Keratinocyte (primary cell): ENCODE data around the gene TSHZ1. TPM values are rescaled to one million over a fixed set of nuclear protein-coding genes. Genes with fewer than 3 reads are reported as not detected.

ENCODE experiments used
- DNase-seq: peaks from one replicate; pipeline ENCODE4 v3.0.0-alpha.2; 2011; ENCODE audit warnings: low read depth, missing footprints, low spot score
- FAIRE-seq: peaks from 2 replicates; lab custom pipeline; 2011; peaks lifted over from hg19 to GRCh38; lab: Jason Lieb, UNC
- H2AFZ ChIP-seq: 2 replicates; pipeline ENCODE4 v1.6.0; 2012; ENCODE audit warnings: low read length, control low read depth, inconsistent platforms; ENCODE audit not compliant: control insufficient read depth
- H3K27ac ChIP-seq: 2 replicates; pipeline ENCODE4 v1.5.1; 2011; ENCODE audit warnings: low read length; ENCODE audit not compliant: control insufficient read depth, insufficient read depth
- H3K27me3 ChIP-seq: 3 replicates; pipeline ENCODE4 v1.6.0; 2011; ENCODE audit warnings: low read length; ENCODE audit not compliant: control insufficient read depth, insufficient read depth; ENCODE audit errors: extremely low read depth
- H3K36me3 ChIP-seq, 2 experiments: 2 replicates in 1 of 2; 3 replicates in 1 of 2; pipeline ENCODE4 v1.5.1; 2011; ENCODE audit warnings: low read length in 2 of 2, mild to moderate bottlenecking in 1 of 2; ENCODE audit not compliant: control insufficient read depth in 2 of 2, insufficient read depth in 2 of 2; ENCODE audit errors: extremely low read depth in 1 of 2
- H3K4me1 ChIP-seq: 3 replicates; pipeline ENCODE4 v1.5.1; 2011; ENCODE audit warnings: low read length; ENCODE audit not compliant: control insufficient read depth, insufficient read depth; ENCODE audit errors: extremely low read depth
- H3K4me2 ChIP-seq: 3 replicates; pipeline ENCODE4 v1.6.0; 2011; ENCODE audit warnings: low read depth, low read length; ENCODE audit not compliant: control insufficient read depth, insufficient read depth; ENCODE audit errors: extremely low read depth
- H3K4me3 ChIP-seq, 3 experiments: fragments of 200-600 bp in 1 of 3; sonication (generic) in 1 of 3; 2 replicates in 2 of 3; 3 replicates in 1 of 3; pipeline ENCODE4 v1.5.1; 2011 to 2016; ENCODE audit warnings: low read length in 3 of 3, mild to moderate bottlenecking in 3 of 3, control low read depth in 2 of 3, inconsistent platforms in 1 of 3, low read depth in 1 of 3, mixed read lengths in 1 of 3, mixed run types in 1 of 3, moderate library complexity in 1 of 3; ENCODE audit not compliant: control insufficient read depth in 2 of 3, insufficient read depth in 2 of 3; ENCODE audit errors: extremely low read depth in 1 of 3
- H3K79me2 ChIP-seq: 2 replicates; pipeline ENCODE4 v1.6.0; 2012; ENCODE audit warnings: low read length; ENCODE audit not compliant: control insufficient read depth, insufficient read depth
- H3K9ac ChIP-seq: 3 replicates; pipeline ENCODE4 v1.6.0; 2011; ENCODE audit warnings: low read length; ENCODE audit not compliant: control insufficient read depth, insufficient read depth; ENCODE audit errors: extremely low read depth
- H3K9me1 ChIP-seq: 3 replicates; pipeline ENCODE4 v1.6.0; 2011; ENCODE audit warnings: low read length; ENCODE audit not compliant: control insufficient read depth, insufficient read depth; ENCODE audit errors: extremely low read depth
- H3K9me3 ChIP-seq: 2 replicates; pipeline ENCODE4 v1.5.1; 2012; ENCODE audit warnings: low read depth, low read length; ENCODE audit not compliant: control insufficient read depth
- H4K20me1 ChIP-seq: 3 replicates; pipeline ENCODE4 v1.6.0; 2011; ENCODE audit warnings: low read length; ENCODE audit not compliant: control insufficient read depth, insufficient read depth; ENCODE audit errors: extremely low read depth
- EZH2 ChIP-seq: IDR thresholded peaks from one replicate; pipeline ENCODE4 v1.6.1; 2012; ENCODE audit warnings: inconsistent platforms, mild to moderate bottlenecking, low read length, moderate library complexity
- dilution Hi-C: fragments of 300-500 bp; cut with MboI; formaldehyde crosslinking; loops from one replicate; pipeline ENCODE4 v1.7.0; 2020; ENCODE audit warnings: low sequenced_read_pairs; ENCODE audit not compliant: extremely low pct_ligation_motif_present
- polyA plus RNA-seq, 5 experiments: library from polyadenylated mRNA; depleted of rRNA in 3 of 5; stranded (reverse) in 3 of 5; stranded (forward) in 1 of 5; unstranded in 1 of 5; fragments of >200 nt; gene quantifications; 1 replicate in 1 of 5; 2 replicates in 3 of 5; 3 replicates in 1 of 5; pipeline versions ENCODE4 v1.2.1 to v1.2.3, GENCODE V29; 2011 to 2012; ENCODE audit warnings: missing spikeins in 2 of 5, low read depth in 1 of 5, low replicate concordance in 1 of 5
- TF ChIP-seq, protein P1 (sequence below), 3 experiments: IDR thresholded peaks in 1 of 3; conservative IDR thresholded peaks in 1 of 3; optimal IDR thresholded peaks in 1 of 3; 2 replicates in 2 of 3; 3 replicates in 1 of 3; pipeline versions ENCODE3 to v1.5.1; 2011; ENCODE audit warnings: low read length in 3 of 3, mild to moderate bottlenecking in 3 of 3, moderate library complexity in 2 of 3, control low read depth in 1 of 3, inconsistent platforms in 1 of 3; ENCODE audit not compliant: insufficient read depth in 2 of 3; ENCODE audit errors: extremely low read depth in 1 of 3

TSHZ1 gene
- polyA plus RNA-seq, 1 donor (not counting 4 experiments of a cell fraction or from before 2014, with no cell fraction given), result 2.2 TPM

GRCh38 chr18:75289761-75290160 is 79.2 kb downstream of the TSHZ1 start:
- DNase-seq, result no peak

GRCh38 chr18:75290737-75291358 is 80.3 kb downstream of the TSHZ1 start:
- dilution Hi-C loops, result no loop called here

More at GRCh38 chr18:75289761-75290160, 79.2 kb downstream of the TSHZ1 start:
- H3K79me2 ChIP-seq, result no peaks in the 10 kb centered on the region
- H2AFZ ChIP-seq, result no peak overlapping the region
- dilution Hi-C loops, result no loop called here
- H3K27ac ChIP-seq, result no peak overlapping the region
- H4K20me1 ChIP-seq, result no peaks in the 10 kb centered on the region
- no peak overlapping the region for H3K4me3 ChIP-seq
- no peaks in the 10 kb centered on the region for H3K9me3 ChIP-seq
- H3K4me2 ChIP-seq, result no peak overlapping the region
- no peaks in the 10 kb centered on the region for H3K9me1 ChIP-seq
- no peak for TF ChIP-seq EZH2
- TF ChIP-seq, protein P1, sequence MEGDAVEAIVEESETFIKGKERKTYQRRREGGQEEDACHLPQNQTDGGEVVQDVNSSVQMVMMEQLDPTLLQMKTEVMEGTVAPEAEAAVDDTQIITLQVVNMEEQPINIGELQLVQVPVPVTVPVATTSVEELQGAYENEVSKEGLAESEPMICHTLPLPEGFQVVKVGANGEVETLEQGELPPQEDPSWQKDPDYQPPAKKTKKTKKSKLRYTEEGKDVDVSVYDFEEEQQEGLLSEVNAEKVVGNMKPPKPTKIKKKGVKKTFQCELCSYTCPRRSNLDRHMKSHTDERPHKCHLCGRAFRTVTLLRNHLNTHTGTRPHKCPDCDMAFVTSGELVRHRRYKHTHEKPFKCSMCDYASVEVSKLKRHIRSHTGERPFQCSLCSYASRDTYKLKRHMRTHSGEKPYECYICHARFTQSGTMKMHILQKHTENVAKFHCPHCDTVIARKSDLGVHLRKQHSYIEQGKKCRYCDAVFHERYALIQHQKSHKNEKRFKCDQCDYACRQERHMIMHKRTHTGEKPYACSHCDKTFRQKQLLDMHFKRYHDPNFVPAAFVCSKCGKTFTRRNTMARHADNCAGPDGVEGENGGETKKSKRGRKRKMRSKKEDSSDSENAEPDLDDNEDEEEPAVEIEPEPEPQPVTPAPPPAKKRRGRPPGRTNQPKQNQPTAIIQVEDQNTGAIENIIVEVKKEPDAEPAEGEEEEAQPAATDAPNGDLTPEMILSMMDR (optimal IDR thresholded peaks at IDR 0.05 in 1 of 3, IDR thresholded peaks at IDR 0.05 in 1 of 3, conservative IDR thresholded peaks at IDR 0.05 in 1 of 3; ENCODE audit: extremely low read depth in 1 of 3, insufficient read depth in 2 of 3, low read length in 3 of 3), result no peak
- H3K36me3 ChIP-seq, result peaks cover 3 to 7% of the 10 kb centered on the region in 2 experiments
- no peaks in the 10 kb centered on the region for H3K27me3 ChIP-seq
- no peaks in the 10 kb centered on the region for H3K4me1 ChIP-seq
- no peak for FAIRE-seq
- no peak overlapping the region for H3K9ac ChIP-seq

More at GRCh38 chr18:75290737-75291358, 80.3 kb downstream of the TSHZ1 start:
- Histone ChIP-seq H3K27ac (no peak overlapping the region), H3K4me1 (no peaks in the 10 kb centered on the region), H3K79me2 (no peaks in the 10 kb centered on the region), H3K9ac (no peak overlapping the region), H3K27me3 (no peaks in the 10 kb centered on the region), H3K9me3 (no peaks in the 10 kb centered on the region), H3K4me2 (no peak overlapping the region), H3K4me3 (no peak overlapping the region), H2AFZ (no peak overlapping the region), H3K36me3 (peaks cover 3 to 7% of the 10 kb centered on the region in 2 experiments), H3K9me1 (no peaks in the 10 kb centered on the region), H4K20me1 (no peaks in the 10 kb centered on the region)
- FAIRE-seq (no peak), DNase-seq (no peak)
- TF ChIP-seq, protein P1 (optimal IDR thresholded peaks at IDR 0.05 in 1 of 3, IDR thresholded peaks at IDR 0.05 in 1 of 3, conservative IDR thresholded peaks at IDR 0.05 in 1 of 3; ENCODE audit: extremely low read depth in 1 of 3, insufficient read depth in 2 of 3, low read length in 3 of 3), result no peak
- TF ChIP-seq EZH2, result no peak
